ENCODE data around the gene STAT5A.

- TF ChIP-seq CTCF (IDR thresholded peaks at IDR 0.05) = no peak
- no peak for TF ChIP-seq POLR2A (IDR thresholded peaks at IDR 0.05)
Measured at GRCh38 chr17:42243493-42243982, 44.8 kb upstream of the STAT5A start.

Measured in thyroid gland (tissue), 4 donors.